Neural cell (in vitro differentiated cells): Measurements from ENCODE around the gene FABP6.

Experiments
- CTCF ChIP-seq: fragments of 450-650 bp; IDR thresholded peaks from 2 replicates; pipeline ENCODE4 v1.5.1; 2014; ENCODE audit warnings: antibody characterized with exemption, mild to moderate bottlenecking, moderate library complexity; ENCODE audit not compliant: poor library complexity, severe bottlenecking
- EP300 ChIP-seq: fragments of 450-650 bp; conservative IDR thresholded peaks from 2 replicates; pipeline ENCODE4 v1.6.1; 2014; ENCODE audit warnings: antibody characterized with exemption, mild to moderate bottlenecking, moderate library complexity; ENCODE audit not compliant: poor library complexity, severe bottlenecking
- EZH2 ChIP-seq: fragments of 200-600, 300-800 bp; shearing (Covaris generic), sonication (generic); IDR thresholded peaks from 2 replicates; pipeline ENCODE4 v1.6.1; 2014; ENCODE audit warnings: antibody characterized with exemption, low read length, borderline replicate concordance, mild to moderate bottlenecking; ENCODE audit not compliant: insufficient read depth, poor library complexity, severe bottlenecking
- MXI1 ChIP-seq: fragments of 450-650 bp; conservative IDR thresholded peaks from 2 replicates; pipeline ENCODE4 v1.6.1; 2014; ENCODE audit warnings: antibody characterized with exemption, mild to moderate bottlenecking; ENCODE audit not compliant: poor library complexity, severe bottlenecking
- POLR2AphosphoS5 ChIP-seq: IDR thresholded peaks from 2 replicates; pipeline ENCODE4 v1.6.1; 2012
- RAD21 ChIP-seq: fragments of 450-650 bp; conservative IDR thresholded peaks from 2 replicates; pipeline ENCODE4 v1.6.1; 2014; ENCODE audit warnings: antibody characterized with exemption, mild to moderate bottlenecking, moderate library complexity
- REST ChIP-seq: IDR thresholded peaks from 2 replicates; pipeline ENCODE4 v1.6.1; 2012; ENCODE audit warnings: borderline replicate concordance
- SMC3 ChIP-seq: fragments of 450-650 bp; conservative IDR thresholded peaks from 2 replicates; pipeline ENCODE4 v1.6.1; 2014; ENCODE audit warnings: antibody characterized with exemption, mild to moderate bottlenecking, moderate library complexity; ENCODE audit not compliant: poor library complexity
- TAF1 ChIP-seq: IDR thresholded peaks from 2 replicates; pipeline ENCODE4 v1.6.1; 2012; ENCODE audit warnings: low read depth

- no peak for TF ChIP-seq CTCF
- no peak for TF ChIP-seq REST
- no peak for TF ChIP-seq POLR2AphosphoS5
- no peak for TF ChIP-seq EZH2
- no peak for TF ChIP-seq EP300
- TF ChIP-seq SMC3: no peak
- TF ChIP-seq MXI1: no peak
- TF ChIP-seq TAF1: no peak
- TF ChIP-seq RAD21: no peak
These were observed 25.4 kb downstream of the FABP6 start for GRCh38 chr5:160254706-160255105.
